Measurements from ENCODE around the gene TMEM256.
A peak's percentile ranks its signal among the peaks of the same experiment; 100 is the strongest.

The TMEM256 gene

DNA sequence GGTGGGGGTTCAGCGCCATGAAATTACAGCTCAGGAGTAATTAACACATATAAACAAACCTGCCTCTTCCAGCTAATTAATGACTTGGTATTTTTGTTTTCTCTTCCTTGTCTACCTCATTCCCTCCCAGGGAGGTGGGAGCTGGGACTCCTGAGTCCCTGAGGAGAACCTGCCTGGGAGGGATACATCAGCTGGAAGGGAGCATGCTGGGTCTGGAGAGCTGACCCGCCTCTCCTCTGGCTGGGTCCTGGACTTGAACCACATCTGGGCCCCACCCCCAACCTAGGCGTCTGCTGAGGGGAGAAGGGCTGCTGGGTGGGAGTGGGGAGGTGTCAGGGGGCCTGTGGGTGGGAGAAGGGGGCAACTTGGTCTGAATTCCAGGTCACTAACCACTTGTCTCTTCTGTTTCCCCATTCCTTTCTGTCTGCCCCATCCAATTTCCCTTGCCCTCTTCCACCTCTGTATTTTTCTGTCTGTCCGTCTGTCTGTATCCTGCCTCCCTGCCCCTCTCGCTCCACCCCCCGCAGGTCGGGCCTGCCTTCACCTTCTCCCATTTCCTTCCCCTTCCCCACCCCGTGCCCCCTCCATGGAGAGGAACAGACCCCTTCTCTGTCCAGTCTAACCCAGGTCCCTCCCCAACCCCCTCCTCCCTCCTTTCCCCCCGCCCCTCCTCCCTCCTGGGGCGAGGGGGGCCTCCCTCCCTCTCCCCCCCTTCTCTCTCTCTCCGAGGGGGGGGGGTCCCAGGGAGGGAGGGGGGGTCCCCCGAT is 3.8 kb upstream of the TMEM256 start, which contains the start of gene NLGN2:
Gene NLGN2, plus strand, starts transcription at position 361 of the 767 bp plus-strand sequence. CDS start 411 bp downstream, outside the sequence.
- DNase-seq = no peak

DNA sequence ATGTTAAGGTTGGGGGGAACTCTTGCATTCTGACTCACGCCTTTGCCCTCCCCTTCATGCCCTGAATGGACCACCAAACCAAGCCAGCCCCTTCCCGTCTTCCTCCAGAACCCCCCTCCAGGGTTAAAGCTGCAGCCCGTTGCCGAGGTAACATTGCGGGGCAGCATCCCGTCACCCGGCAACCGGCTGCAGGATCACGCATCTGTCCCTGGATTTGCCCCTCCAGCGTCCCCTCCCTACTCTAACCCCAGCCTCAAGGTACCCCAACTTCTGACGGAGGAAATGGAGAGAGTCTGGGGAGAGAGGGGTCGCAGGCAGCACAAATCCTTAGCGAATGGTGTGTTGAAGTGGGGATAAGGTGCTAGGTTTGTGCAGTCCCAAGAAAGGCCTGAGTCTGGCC is 3.2 kb upstream of the TMEM256 start:
- DNase-seq = no peak

DNA sequence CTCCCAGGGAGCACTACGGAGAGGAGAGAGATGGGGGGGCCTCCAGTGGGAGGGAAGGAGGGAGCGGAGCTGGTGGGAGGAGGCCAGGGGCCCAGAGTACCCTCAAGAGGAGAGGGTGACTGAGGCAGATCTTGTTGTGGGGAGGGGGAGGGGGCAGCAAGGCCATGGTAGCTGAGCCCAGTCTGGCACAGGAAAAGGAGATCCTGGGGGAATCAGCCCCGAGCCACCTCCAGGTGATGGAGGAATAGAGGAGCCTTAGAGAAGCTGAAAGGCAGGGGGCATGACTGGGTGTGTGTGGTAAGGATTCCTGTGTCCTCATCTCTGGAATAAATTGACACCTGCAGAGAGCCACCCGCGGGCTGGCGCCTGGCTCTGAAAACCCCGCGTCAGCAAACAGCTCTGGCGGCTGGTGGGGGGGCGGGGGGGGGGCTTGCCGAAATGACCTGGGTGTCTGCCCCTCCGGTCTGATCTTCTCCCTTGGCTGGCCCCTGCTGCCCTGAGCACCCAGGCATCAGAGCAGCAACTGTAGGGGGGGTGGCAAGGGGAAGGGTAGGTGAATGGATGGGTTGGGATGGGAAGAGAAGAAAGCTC is 2.4 kb upstream of the TMEM256 start:
- DNase-seq = no peak

DNA sequence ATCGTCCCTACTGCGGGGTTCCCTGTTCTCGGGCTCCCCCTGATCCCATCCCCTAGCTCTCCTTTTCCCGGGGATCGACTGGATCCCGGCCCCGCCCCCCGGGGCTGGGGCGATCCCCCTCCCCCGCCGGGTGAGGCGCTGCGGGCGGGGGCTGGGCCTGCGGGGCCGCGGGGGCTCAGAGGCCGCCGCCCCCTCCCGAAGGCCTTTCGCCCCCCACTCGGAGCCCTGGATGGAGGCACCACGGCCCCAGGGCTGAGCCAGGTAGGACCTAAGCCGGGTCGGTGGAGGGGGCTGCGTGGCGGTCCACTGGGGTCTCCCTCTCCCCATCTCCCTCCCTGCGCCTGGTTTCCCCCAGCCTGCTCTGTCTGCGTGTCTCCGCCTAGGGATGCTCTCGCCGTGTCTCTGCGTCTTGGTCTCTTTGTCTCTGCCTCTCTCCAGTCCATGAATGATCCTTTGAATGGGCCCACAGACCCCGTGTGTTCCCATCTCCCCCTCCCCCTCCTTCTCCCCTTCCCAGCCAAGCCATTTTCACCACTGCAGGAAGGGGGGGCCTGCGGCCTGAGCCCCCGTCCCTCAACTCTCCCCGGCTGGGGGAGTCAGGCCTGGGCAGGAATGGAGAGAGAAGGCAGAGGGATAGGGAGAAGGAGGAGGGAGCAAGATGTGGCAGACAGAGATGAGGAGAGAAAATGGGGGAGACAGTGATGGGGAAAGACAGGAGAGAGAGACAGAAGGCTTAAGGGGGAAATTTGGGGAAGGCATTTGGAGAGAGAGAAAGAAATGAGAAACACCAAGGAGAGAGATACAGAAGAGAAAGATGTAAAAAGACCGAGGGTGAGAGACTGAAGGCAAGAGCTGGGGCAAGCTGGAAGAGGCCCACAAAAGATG is 1.7 kb upstream of the TMEM256 start:
- DNase-seq = no peak

DNA sequence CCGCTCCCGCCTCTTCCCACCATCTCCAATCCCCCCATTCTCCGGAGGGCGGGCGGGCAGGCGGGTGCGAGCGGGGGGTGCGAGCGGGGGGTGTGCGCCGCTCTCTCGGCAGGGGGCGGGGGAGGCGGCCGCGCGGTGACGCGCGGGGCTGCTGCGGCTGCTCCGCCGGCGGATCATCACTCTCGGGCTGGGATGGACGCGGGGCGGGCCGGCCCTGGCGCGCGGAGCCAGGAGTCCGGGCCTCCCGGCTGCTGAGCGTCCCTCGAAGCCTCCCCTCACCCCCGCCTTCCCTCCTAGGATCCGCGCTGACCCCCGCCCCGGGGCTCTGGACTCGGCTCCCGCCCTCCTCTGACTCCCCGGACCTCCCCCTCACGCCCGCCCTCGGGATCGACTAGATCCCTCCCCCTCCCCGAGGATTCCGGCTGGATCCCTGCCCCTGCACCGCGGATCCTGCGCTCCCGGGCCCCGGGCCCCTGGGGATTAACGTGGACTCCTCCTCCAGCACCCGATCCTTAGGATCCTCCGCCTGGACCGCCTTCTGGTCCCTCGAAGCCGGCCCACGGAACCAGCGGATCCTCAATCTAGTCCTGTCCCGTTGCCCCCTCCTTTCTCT is 946 bp upstream of the TMEM256 start:
- DNase-seq = peak; percentile 10

DNA sequence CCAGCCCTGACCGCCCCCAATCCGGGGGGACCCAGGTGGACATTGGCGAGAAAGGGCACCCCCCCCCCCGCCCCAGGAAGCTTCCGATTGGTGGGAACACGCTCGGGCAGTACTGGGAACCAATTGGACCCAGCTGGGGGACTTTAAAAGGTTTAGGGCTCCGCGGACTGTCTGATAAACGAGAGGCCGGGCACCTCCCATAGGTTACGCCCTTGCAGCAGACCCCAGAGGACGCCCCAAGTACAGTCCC is 245 bp downstream of the TMEM256 start:
- no peak for DNase-seq

DNA sequence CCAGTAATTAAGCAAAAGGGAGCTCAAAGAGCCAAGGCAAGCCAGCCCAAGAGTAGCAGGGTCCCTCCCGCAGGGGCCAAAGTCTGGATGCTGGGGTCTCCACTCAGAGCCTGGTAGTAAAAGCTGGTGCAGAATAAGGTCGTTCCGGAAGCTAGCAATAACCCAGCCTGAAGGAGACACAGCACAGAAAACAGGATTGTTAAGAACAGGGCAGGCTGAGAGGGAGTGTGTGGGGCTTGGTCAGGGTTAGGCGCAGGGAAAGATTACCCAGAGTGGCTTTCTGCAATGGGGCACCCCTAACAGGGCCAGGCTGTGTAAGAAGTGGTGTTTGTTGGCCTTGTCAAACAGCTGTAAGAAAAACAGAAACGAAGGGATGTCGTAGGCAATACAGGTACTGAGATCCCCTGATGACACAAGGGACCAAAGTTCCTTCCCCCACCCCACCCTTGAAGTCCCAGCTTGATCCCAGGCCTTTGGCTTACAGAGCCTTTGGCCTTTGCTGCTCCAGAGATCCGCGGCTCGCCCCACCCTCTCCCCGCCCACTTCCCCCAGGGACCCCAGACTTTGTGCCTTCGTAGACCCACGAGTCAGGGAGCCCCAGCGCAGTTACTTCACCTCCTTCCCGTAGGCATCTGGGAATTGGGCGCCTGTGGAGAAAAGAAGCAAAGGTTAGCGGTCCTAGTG is 712 bp downstream of the TMEM256 start:
- DNase-seq = peak; percentile 22

DNA sequence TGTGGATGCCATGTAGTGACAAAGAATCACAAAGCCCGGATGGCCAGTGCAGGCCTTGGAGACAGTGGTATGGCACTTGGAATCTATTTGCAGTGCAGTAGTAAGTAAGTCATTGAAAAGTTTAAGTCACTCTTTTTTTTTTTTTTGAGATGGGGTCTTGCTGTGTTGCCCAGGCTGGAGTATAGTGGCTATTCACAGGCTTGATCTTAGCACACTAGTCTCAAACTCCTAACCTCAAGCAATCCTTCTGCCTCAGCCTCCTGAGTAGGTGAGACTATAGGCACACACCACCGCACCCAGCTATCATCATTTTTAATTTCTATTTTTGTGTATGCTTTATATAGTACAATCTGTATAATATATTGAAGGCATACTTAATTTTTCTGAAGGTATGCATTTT is 5.3 kb downstream of the TMEM256 start:
- no peak for DNase-seq

DNA sequence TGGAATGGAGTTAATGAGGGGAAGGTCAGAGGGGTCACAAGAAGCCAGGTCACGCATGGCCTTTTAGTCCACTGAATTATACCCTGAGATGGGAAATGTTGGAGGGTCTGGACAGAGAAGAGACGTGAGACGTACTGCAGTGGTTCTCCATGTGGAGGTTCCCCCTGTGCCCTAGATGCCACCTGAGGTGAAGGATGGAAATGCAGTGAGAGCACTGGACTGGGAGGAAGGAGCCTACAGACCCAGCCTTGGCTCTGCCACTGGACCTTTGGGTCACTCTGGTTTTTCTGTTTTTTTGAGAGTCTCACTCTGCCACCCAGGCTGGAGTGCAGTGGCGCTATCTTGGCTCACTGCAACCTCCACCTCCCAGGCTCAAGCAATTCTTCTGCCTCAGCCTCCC is 7.8 kb downstream of the TMEM256 start:
- DNase-seq = no peak

DNA sequence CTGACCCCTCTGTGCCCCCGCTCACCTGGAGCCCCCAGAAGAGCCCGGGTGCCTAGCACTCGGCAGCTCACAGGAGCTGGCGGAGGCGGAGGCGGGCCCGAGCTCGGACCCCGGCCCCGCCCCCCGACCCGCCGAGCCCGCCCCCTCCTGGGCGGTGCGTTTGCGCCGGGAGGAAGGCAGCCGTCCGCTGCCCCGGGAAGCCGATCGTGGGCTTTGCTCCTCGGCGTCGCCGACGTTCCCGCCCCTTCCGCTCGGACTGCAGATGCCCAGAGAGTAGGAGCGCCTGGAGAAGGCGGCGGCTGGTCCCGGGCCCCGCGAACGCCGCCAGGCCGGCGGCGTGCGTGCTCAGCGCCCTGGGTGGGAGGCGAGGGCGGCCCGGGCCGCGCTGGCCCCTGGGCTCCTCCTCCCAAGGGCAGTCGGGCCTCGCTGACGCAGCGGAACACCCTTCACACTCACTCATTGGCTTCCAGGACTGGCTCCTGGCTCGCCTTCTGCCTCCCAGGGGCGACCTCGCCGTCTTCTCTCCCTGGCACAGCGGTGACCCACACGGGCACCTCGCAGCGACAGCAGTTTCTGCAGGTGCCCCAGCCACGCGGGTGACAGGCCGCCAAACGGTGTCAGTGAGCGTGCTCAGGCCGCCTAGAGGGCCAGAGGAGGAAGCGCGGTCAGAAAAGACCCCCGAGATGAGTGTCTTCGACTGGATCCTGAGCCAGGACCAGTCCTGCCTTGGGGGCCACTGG is 9.3 kb downstream of the TMEM256 start, which contains the start of gene PLSCR3:
Gene PLSCR3, minus strand, starts transcription at position 74 of the 740 bp plus-strand sequence. CDS start 415 bp downstream, outside the sequence.
- peak; percentile 78 for DNase-seq

DNA sequence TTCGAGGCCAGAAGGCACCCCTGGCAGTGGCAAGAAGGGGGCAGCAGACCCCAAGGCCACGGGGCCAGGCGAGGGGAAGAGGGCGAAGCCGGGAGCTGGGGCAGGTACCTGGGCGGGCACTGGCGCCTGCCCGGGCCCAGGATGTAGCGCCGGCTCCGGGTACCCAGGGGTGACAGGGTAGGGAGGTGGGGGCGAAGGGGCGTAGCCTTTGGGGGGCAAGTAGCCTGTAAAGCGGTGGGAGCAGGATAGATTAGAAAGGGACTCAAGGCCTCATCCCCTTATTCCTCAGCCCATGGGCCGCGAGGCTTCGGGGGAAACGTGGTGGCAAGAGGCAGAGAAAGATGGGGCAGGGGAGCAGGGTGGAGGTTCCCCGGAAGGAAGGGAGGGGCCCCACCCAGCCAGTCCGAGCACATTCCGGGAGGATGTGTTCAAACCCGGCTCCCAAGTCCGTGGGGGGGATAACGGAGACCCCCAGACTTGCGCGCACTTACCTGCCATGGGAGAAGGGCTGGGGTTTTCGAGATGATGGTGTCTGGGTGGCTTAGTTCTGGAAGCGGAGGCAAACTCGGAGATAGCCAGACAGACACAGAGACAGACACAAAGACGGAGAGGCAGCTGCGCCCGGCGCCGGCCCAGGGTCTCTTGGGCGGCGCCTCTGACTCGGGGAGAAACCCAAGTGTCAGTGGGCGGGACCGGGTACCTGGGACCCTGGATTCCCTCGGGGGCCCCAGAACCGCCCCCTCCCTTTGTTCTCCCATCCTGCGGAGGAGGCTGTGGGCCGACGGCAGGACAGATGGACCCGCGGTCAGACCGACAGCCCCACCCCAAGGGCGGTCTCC is 10.1 kb downstream of the TMEM256 start:
- peak; percentile 71 for DNase-seq

DNA sequence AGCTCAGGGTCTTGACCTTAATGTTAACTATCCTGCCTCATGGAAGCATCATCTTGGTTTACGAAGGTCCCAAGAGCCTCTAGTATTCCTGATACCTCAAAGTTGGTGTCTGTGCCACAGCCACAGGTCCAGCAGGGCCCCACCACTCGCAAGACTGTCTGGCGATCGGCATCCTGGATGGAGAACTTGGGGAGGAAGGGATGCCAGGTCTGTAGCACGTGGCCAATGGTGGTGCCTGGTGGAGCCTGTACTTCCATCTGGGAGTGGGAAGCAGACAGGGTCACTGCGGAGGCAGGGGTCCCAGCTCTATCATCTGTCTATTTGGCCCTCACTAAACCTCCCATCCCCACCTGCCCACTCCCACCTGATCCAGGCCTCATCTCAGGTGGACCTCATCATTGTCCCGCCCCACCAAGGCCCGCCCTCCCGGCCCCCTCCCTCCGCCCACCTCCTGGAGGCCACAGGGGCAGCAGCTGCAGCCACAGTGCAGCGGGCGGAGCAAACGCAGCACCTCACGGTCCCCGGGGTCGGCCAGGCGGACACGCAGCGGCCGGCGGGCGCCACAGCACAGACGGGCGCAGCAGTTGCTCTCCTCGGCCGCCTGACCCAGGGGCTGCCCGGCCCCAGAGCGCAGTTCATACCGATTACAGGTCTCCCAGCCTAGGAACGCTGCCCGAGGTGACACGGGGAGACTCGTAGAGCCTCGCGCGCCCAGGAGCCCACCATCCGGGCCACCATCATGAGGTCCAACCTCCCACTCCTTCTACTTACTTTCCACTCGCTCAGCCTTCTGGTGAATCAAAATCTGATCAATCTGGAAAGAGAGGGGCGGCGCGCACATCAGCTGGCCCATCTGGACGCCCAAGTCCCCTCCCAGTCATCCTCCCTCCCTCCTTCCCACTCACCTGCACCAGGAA is 10.9 kb downstream of the TMEM256 start:
- DNase-seq = no peak

DNA sequence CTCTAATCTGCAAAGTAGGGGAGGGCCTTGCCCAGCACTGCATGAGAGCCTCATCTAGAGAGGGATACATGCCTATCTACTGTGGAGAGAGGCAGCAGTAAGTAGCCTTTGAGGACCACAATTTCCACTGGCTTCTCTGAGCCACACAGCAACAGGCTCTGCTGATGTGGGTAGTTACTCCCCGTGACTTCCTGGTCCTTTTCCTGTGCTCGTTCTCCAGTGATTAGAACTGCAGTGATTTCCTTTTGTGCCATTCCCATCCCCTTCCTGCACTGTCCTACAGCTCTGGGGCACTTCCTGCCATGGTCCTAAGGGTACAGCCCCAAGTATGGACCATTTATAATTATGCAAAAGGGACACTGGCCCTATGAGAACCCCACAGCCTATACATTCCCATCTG is 12.6 kb downstream of the TMEM256 start:
- DNase-seq = no peak

DNA sequence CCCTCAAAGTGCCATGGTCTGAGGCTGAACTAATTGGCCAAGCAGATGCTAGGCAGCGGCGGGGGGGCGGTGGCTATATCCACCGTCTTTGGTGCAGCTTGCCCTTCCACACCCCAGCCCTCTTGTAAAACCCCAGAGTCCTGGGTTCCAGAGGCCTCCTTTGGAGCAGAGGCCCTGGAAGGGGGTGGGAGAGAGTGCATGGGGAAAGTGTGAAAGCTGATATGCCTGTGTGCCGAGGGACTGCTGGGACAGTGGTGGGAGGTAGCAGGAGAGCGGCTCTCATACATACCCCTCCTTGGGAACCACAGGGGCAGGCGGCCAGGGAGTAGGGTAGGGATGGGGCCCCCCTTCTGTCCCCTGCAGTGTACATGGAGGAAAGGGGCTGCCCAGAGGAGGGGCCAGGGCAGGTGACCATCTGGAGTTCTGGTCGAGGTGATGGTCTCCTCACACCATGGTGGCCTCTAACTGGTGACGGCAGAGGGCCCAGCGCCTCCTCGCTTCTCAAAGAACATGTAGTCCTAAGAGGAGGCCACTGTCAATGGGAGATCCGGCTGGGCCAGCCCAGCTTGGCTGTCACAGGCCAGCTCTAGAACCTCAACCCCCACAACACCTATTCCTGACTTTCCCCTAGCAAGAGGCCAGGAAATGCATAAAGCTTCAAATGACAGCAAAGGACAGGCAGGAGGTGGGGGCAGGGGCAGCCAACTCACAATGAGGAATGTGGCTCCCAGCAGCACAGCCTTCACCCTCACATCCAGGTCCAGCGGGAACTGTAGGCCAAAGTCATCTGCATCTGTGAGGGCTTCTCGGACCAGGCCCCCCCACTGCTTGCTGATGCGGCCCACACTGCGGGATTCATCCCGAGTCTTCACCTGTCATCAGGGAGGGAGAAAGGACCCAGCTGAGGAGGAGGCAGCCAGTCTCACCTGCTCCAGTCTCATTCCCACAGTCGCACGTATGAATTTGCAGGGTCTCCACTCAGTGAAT is 13.7 kb downstream of the TMEM256 start:
- no peak for DNase-seq

DNA sequence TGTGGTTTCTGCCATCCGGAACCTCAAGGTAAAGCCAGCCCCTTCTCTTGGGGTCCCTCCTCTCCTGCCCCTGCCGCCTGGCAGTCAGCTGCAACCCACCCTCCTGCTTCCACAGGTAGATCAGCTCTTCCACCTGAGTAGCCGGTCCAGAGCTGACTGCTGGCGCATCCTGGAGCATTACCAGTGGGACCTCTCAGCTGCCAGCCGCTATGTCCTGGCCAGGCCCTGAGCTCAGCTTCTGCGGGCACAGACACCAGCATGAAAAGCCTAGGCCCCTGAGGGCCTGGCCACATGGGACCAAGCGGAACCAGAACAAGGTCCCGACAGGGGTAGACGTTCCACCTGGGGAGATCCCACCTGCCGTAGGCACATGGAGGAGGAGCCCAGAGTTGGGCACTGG is 15.0 kb downstream of the TMEM256 start:
- DNase-seq = no peak

DNA sequence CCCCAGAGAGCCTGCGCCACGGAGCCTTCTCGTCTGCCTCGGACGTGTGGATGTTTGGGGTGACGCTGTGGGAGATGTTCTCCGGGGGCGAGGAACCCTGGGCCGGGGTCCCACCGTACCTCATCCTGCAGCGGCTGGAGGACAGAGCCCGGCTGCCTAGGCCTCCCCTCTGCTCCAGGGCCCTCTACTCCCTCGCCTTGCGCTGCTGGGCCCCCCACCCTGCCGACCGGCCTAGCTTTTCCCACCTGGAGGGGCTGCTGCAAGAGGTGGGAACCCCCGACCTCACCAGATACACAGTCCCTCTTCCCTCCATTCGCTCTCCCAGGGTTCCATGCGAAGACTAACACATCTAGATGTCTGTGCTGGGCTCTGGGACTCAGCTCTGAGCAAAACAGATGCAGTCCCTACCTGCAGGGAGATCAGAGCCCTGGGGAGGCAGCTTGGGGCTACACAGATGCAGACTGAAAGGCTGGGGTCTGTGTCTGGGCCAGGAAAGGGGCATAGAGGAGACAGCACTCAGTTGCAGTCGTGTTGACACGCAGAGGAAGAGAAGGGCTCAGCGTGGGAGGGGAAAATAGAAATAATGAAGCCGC is 19.3 kb downstream of the TMEM256 start:
- DNase-seq = no peak

DNA sequence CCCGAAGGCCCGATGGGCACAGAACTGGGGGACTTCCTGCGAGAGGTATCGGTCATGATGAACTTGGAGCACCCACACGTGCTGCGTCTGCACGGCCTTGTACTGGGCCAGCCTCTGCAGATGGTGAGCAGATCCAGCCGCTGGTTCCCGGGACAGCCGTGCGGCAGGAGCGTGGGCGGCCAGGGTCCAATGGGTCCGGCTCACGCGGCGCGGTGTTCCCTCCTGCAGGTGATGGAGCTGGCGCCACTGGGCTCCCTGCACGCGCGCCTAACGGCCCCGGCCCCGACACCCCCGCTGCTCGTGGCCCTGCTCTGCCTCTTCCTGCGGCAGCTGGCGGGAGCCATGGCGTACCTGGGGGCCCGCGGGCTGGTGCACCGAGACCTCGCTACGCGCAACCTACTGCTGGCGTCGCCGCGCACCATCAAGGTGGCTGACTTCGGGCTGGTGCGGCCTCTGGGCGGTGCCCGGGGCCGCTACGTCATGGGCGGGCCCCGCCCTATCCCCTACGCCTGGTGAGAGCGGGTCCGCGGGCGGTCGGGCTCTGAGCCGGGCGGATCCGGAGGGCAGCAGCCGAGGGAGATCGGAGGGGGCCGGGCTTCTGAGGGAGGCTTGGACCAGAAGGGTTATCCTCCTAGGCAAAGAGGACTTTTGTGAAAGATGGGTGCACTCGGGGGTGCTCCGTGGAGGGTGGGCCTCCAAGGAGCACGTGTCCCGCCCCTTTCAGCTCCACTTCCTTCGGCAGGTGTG is 20.0 kb downstream of the TMEM256 start:
- DNase-seq = no peak

DNA sequence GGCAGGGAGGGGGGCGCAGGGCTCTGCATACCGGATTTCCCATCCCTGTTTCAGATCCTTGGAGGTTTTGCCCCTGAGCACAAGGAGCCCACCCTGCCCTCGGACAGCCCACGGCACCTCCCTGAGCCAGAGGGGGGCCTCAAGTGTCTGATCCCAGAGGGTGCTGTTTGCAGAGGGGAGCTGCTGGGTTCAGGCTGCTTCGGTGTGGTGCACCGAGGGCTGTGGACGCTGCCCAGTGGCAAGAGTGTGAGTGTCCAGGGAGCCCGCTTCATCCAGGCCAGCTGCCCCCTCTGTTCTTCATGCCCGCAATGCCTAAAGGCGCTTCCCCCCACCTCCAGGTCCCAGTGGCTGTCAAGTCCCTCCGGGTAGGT is 20.5 kb downstream of the TMEM256 start:
- DNase-seq = no peak
